ENCODE results near the gene ZFAND3.

ZFAND3 gene

GRCh38 chr6:38169977-38170526 lies 350.5 kb downstream of the ZFAND3 start:
- DNase-seq (ENCODE audit: low read depth in 2 of 2): no peak

- no peak for DNase-seq (ENCODE audit: low read depth in 2 of 2)
Observed at GRCh38 chr6:38170666-38171355, 351.3 kb downstream of the ZFAND3 start.

- DNase-seq (ENCODE audit: low read depth in 2 of 2): no peak
Observed at GRCh38 chr6:38171997-38172738, 352.6 kb downstream of the ZFAND3 start.

GRCh38 chr6:38172739-38173410 lies 353.3 kb downstream of the ZFAND3 start:
- DNase-seq (ENCODE audit: low read depth in 2 of 2): no peak

- no peak for DNase-seq (ENCODE audit: low read depth in 2 of 2)
Observed at GRCh38 chr6:38173909-38174308, 354.4 kb downstream of the ZFAND3 start.

- DNase-seq (ENCODE audit: low read depth in 2 of 2): no peak
Observed at GRCh38 chr6:38174315-38174714, 354.8 kb downstream of the ZFAND3 start.

- no peak for DNase-seq (ENCODE audit: low read depth in 2 of 2)
Observed at GRCh38 chr6:38174806-38175495, 355.4 kb downstream of the ZFAND3 start.

- DNase-seq (ENCODE audit: low read depth in 2 of 2): no peak
Observed at GRCh38 chr6:38175786-38176185, 356.3 kb downstream of the ZFAND3 start.

- DNase-seq (ENCODE audit: low read depth in 2 of 2): no peak
Observed at GRCh38 chr6:38176797-38177751, 357.5 kb downstream of the ZFAND3 start.

GRCh38 chr6:38177882-38178583 lies 358.5 kb downstream of the ZFAND3 start:
- no peak for DNase-seq (ENCODE audit: low read depth in 2 of 2)

- no peak for DNase-seq (ENCODE audit: low read depth in 2 of 2)
Observed at GRCh38 chr6:38178584-38178886, 359.0 kb downstream of the ZFAND3 start.

GRCh38 chr6:38179300-38179699 lies 359.8 kb downstream of the ZFAND3 start:
- no peak for DNase-seq (ENCODE audit: low read depth in 2 of 2)

GRCh38 chr6:38179794-38180430 lies 360.4 kb downstream of the ZFAND3 start:
- no peak for DNase-seq (ENCODE audit: low read depth in 2 of 2)

- DNase-seq (ENCODE audit: low read depth in 2 of 2): no peak
Observed at GRCh38 chr6:38180586-38180985, 361.1 kb downstream of the ZFAND3 start.

- DNase-seq (ENCODE audit: low read depth in 2 of 2): no peak
Observed at GRCh38 chr6:38182426-38182825, 362.9 kb downstream of the ZFAND3 start.

- DNase-seq (ENCODE audit: low read depth in 2 of 2): no peak
Observed at GRCh38 chr6:38183856-38184584, 364.5 kb downstream of the ZFAND3 start.

GRCh38 chr6:38184585-38185080 lies 365.1 kb downstream of the ZFAND3 start:
- no peak for DNase-seq (ENCODE audit: low read depth in 2 of 2)

GRCh38 chr6:38185244-38185643 lies 365.7 kb downstream of the ZFAND3 start:
- no peak for DNase-seq (ENCODE audit: low read depth in 2 of 2)

- DNase-seq (ENCODE audit: low read depth in 2 of 2): no peak
Observed at GRCh38 chr6:38185752-38186151, 366.2 kb downstream of the ZFAND3 start.
